Erythroblast (primary cell): Measurements from ENCODE around the gene KLHDC3.
A peak's percentile ranks its signal among the peaks of the same experiment; 100 is the strongest.

Source experiments
- GATA1 ChIP-seq: IDR thresholded peaks from 2 replicates; pipeline ENCODE4 v1.6.1; 2011; ENCODE audit warnings: low read depth, mild to moderate bottlenecking, control low read depth, low read length, moderate library complexity
- POLR2A ChIP-seq: IDR thresholded peaks from 2 replicates; pipeline ENCODE4 v1.6.1; 2011; ENCODE audit warnings: mild to moderate bottlenecking, low read length

DNA sequence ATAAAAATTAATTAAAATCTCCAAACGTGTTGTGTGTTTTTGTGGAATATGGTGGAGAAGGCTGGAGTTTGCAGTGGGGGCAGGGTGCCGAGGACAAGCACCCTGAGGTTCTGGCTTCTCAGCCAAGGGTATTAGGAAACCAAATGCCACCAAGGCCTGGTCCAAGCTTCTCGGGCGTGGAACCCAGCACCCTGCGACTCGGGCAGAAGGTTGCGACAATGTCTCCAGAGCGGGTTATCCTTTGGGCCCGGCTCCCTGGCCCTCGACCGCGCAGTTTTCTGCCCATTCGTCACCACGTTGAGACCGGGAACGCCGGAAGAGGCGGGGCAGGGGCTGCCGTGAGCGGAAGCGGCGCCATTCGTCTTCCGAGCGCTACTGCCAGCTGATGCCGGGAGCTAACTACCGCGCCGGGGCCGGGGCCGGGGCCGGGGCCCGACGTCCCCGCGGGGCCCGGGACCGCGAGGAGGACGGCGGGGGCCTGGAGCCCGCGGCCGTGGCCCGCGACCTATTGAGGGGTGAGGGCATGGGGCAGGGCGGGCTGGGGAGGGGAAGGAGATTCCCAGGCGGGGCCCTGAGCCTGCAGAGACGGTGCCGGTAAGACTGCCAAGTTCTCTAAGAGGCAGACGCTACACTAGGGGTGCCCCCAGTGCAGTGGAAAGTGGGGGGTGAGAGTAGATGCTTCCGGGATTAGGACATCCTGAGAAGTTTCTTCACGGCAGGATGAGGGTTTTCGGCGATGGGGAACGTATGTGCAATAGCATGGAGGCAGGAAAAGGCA is 7.4 kb downstream of the KLHDC3 start, which contains the start of gene RRP36:
- TF ChIP-seq GATA1 (no peak), POLR2A (peak; percentile 65)
